ENCODE data around the gene NHERF1. TPM values are rescaled to one million over a fixed set of nuclear protein-coding genes. Genes with fewer than 3 reads are reported as not detected.

NHERF1 gene
- total and polyA plus RNA-seq, 2 donors (not counting 1 experiment from before 2014, with no cell fraction given) = 56.2 to 81.8 TPM

DNA sequence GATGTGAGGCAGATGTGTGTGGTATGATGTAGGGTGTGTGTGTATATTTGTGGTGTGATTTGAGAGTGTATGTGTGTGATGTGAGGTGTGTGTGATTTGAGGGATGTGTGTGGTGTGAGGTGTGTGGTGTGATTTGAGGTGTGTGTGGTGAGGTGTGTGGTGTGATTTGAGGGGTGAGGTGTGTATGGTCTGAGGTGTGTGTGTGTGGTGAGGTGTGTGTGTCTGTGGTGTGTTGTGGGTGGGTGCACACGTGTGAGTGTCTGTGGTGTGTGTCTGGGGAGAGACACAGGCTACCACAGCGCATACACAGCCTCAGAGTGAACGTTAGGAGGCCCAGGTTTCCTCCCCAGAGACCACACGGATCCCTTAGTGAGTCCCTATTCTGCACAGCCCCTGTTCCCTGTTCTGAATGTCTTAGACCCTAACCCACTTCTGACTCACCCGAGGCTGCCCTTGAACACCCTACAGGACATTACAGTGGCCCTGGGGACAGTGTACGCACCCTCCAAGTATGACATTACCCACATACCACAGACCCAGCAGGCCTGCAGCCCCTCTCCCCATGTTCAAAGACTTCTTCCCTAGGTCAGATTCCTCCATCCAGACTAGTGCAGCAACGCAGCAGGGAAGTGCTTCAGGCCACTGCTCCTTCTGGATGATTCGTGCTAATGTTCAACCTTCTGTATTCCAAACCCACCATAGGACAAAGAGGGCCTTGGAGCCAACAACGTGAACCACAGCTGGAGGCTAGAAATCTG lies 14.9 kb upstream of the NHERF1 start:
- Histone ChIP-seq H3K27me3 (replicated peaks in 1 of 4; ENCODE audit: control extremely low read depth in 1 of 4, control insufficient read depth in 3 of 4, insufficient read depth in 4 of 4, low read length in 3 of 4) (peaks cover 0 to 10% (median 0%) of the 10 kb centered on the region in 4 experiments), H3K4me3 (ENCODE audit: control extremely low read depth in 1 of 5, extremely low read depth in 1 of 5, insufficient read depth in 1 of 5, low read depth in 2 of 5, low read length in 4 of 5) (no peak overlapping the region), H3K27ac (ENCODE audit: low read length in 2 of 2) (no peak overlapping the region), H3K4me1 (ENCODE audit: control insufficient read depth in 2 of 2, insufficient read depth in 2 of 2, low read length in 2 of 2) (peaks cover 24 to 48% of the 10 kb centered on the region in 2 donors), H3K79me2 (ENCODE audit: control insufficient read depth, insufficient read depth, low read length) (peaks cover 8% of the 10 kb centered on the region), H3K9ac (ENCODE audit: low read length) (no peak overlapping the region), H2AFZ (ENCODE audit: insufficient read depth, low read depth, low read length, poor library complexity, severe bottlenecking) (no peak overlapping the region), H3K4me2 (replicated peaks; ENCODE audit: low read depth, low read length, poor library complexity, severe bottlenecking) (no peak overlapping the region), H3K36me3 (replicated peaks in 1 of 2; ENCODE audit: control extremely low read depth in 1 of 2, control insufficient read depth in 1 of 2, extremely low read depth in 1 of 2, insufficient read depth in 2 of 2, low read length in 1 of 2) (no peaks in the 10 kb centered on the region), H3K9me3 (ENCODE audit: control extremely low read depth in 1 of 3, control insufficient read depth in 2 of 3, insufficient read depth in 1 of 3, low read length in 2 of 3) (no peaks in the 10 kb centered on the region), H4K20me1 (ENCODE audit: control insufficient read depth, insufficient read depth, low read length, poor library complexity, severe bottlenecking) (no peaks in the 10 kb centered on the region)
- Mint-ChIP-seq H3K9me3 (ENCODE audit: insufficient read depth) (no peaks in the 10 kb centered on the region), H3K4me1 (peaks cover 32% of the 10 kb centered on the region), H3K4me3 (no peak overlapping the region), H3K27ac (no peak overlapping the region), H3K27me3 (no peaks in the 10 kb centered on the region)
- TF ChIP-seq EZH2 (IDR thresholded peaks at IDR 0.05; ENCODE audit: borderline replicate concordance, insufficient read depth, low read depth, low read length, poor library complexity, severe bottlenecking) = no peak
- TF ChIP-seq, protein P1, sequence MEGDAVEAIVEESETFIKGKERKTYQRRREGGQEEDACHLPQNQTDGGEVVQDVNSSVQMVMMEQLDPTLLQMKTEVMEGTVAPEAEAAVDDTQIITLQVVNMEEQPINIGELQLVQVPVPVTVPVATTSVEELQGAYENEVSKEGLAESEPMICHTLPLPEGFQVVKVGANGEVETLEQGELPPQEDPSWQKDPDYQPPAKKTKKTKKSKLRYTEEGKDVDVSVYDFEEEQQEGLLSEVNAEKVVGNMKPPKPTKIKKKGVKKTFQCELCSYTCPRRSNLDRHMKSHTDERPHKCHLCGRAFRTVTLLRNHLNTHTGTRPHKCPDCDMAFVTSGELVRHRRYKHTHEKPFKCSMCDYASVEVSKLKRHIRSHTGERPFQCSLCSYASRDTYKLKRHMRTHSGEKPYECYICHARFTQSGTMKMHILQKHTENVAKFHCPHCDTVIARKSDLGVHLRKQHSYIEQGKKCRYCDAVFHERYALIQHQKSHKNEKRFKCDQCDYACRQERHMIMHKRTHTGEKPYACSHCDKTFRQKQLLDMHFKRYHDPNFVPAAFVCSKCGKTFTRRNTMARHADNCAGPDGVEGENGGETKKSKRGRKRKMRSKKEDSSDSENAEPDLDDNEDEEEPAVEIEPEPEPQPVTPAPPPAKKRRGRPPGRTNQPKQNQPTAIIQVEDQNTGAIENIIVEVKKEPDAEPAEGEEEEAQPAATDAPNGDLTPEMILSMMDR (IDR thresholded peaks at IDR 0.05) = no peak
- ATAC-seq (ENCODE audit: low read depth) = no peak
- intact Hi-C loops (cut with micrococcal nuclease) = no loop called here
- 52% methylated on average over 7 of the region's 9 CpGs for WGBS (ENCODE audit: insufficient coverage)
- ChIA-PET CTCF (no interaction called here), POLR2A (no interaction called here)
- no peak for DNase-seq

DNA sequence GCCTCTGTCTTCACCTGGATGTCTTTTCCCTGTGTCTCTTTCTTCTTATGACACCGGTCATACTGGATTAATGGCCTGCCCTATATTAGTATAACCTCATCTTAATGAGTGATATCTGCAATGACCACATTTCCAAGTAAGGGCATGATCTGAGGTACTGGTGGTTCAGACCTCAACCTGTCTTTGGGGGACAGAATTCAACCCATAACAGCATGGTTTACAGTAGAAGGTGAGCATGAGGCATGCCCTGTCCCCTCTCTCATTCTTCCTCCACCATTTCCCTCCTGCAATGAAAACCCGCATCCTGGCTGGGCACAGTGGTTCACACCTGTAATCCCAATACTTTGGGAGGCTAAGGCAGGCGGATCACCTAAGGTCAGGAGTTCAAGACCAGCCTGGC lies 14.2 kb upstream of the NHERF1 start:
- Histone ChIP-seq H3K36me3 (replicated peaks in 1 of 2; ENCODE audit: control extremely low read depth in 1 of 2, control insufficient read depth in 1 of 2, extremely low read depth in 1 of 2, insufficient read depth in 2 of 2, low read length in 1 of 2) (no peaks in the 10 kb centered on the region), H3K79me2 (ENCODE audit: control insufficient read depth, insufficient read depth, low read length) (peaks cover 15% of the 10 kb centered on the region), H3K27me3 (replicated peaks in 1 of 4; ENCODE audit: control extremely low read depth in 1 of 4, control insufficient read depth in 3 of 4, insufficient read depth in 4 of 4, low read length in 3 of 4) (peaks cover 0 to 10% (median 0%) of the 10 kb centered on the region in 4 experiments), H3K9me3 (ENCODE audit: control extremely low read depth in 1 of 3, control insufficient read depth in 2 of 3, insufficient read depth in 1 of 3, low read length in 2 of 3) (no peaks in the 10 kb centered on the region), H3K4me3 (ENCODE audit: control extremely low read depth in 1 of 5, extremely low read depth in 1 of 5, insufficient read depth in 1 of 5, low read depth in 2 of 5, low read length in 4 of 5) (no peak overlapping the region), H4K20me1 (ENCODE audit: control insufficient read depth, insufficient read depth, low read length, poor library complexity, severe bottlenecking) (no peaks in the 10 kb centered on the region), H3K9ac (ENCODE audit: low read length) (no peak overlapping the region), H3K4me1 (ENCODE audit: control insufficient read depth in 2 of 2, insufficient read depth in 2 of 2, low read length in 2 of 2) (peaks cover 31 to 56% of the 10 kb centered on the region in 2 donors), H2AFZ (ENCODE audit: insufficient read depth, low read depth, low read length, poor library complexity, severe bottlenecking) (no peak overlapping the region), H3K4me2 (replicated peaks; ENCODE audit: low read depth, low read length, poor library complexity, severe bottlenecking) (no peak overlapping the region), H3K27ac (ENCODE audit: low read length in 2 of 2) (no peak overlapping the region)
- TF ChIP-seq EZH2 (IDR thresholded peaks at IDR 0.05; ENCODE audit: borderline replicate concordance, insufficient read depth, low read depth, low read length, poor library complexity, severe bottlenecking) = no peak
- TF ChIP-seq, protein P1 (IDR thresholded peaks at IDR 0.05) = no peak
- ATAC-seq (ENCODE audit: low read depth) (no peak), DNase-seq (no peak)
- ChIA-PET POLR2A (interaction anchor here (0.6 to 0.7 kb wide), 2 partner anchors 121 to 292 kb away, joined by 3 to 4 read pairs; no protein-coding TSS in a partner anchor), CTCF (interaction anchor here (5.0 to 5.6 kb wide), 2 partner anchors 12 to 77 kb away, joined by 65 to 344 read pairs; no protein-coding TSS in a partner anchor)
- WGBS (ENCODE audit: insufficient coverage) = 100% methylated on average over 1 of the region's 3 CpGs
- H3K27ac Mint-ChIP-seq = no peak overlapping the region
- H3K27me3 Mint-ChIP-seq = no peaks in the 10 kb centered on the region
- no peaks in the 10 kb centered on the region for H3K9me3 Mint-ChIP-seq (ENCODE audit: insufficient read depth)
- intact Hi-C loops (cut with micrococcal nuclease) = no loop called here
- H3K4me1 Mint-ChIP-seq = peaks cover 39% of the 10 kb centered on the region
- no peak overlapping the region for H3K4me3 Mint-ChIP-seq
